KMS-11 (cell line): ENCODE results near the gene CAMSAP1.

Experiments
- H2AFZ ChIP-seq: fragments of 200-600 bp; sonication (generic); 2 replicates; pipeline ENCODE4 v1.6.1; 2016; ENCODE audit warnings: antibody characterized with exemption, mixed run types, low read depth
- H3K27ac ChIP-seq: fragments of 200-600 bp; sonication (generic); 2 replicates; pipeline ENCODE4 v1.6.1; 2016; ENCODE audit warnings: mild to moderate bottlenecking, mixed run types
- H3K27me3 ChIP-seq: fragments of 200-600 bp; sonication (generic); 2 replicates; pipeline ENCODE4 v1.6.1; 2017; ENCODE audit warnings: mild to moderate bottlenecking, low read depth, mixed run types, moderate library complexity; ENCODE audit not compliant: insufficient read depth
- H3K36me3 ChIP-seq: fragments of 200-600 bp; sonication (generic); 2 replicates; pipeline ENCODE4 v1.6.1; 2017; ENCODE audit warnings: mild to moderate bottlenecking, mixed run types; ENCODE audit not compliant: insufficient read depth
- H3K4me1 ChIP-seq: fragments of 200-600 bp; sonication (generic); 2 replicates; pipeline ENCODE4 v1.6.1; 2016; ENCODE audit warnings: mild to moderate bottlenecking, low read depth, mixed run types; ENCODE audit not compliant: poor library complexity, severe bottlenecking
- H3K4me2 ChIP-seq: fragments of 200-600 bp; sonication (generic); 2 replicates; pipeline ENCODE4 v1.7.0; 2016; ENCODE audit warnings: mild to moderate bottlenecking, mixed run types
- H3K4me3 ChIP-seq: fragments of 200-600 bp; sonication (generic); IDR thresholded peaks from 2 replicates; pipeline ENCODE4 v1.6.1; 2017; ENCODE audit warnings: low read depth, low read length, mixed read lengths; ENCODE audit not compliant: insufficient read depth
- H3K79me2 ChIP-seq: fragments of 200-600 bp; sonication (generic); 2 replicates; pipeline ENCODE4 v1.6.1; 2016; ENCODE audit warnings: low read depth, mixed run types; ENCODE audit not compliant: insufficient read depth
- H3K9ac ChIP-seq: fragments of 200-600 bp; sonication (generic); 2 replicates; pipeline ENCODE4 v1.6.1; 2016; ENCODE audit warnings: mild to moderate bottlenecking, mixed run types
- H4K20me1 ChIP-seq: fragments of 200-600 bp; sonication (generic); 2 replicates; pipeline ENCODE4 v1.6.1; 2016; ENCODE audit warnings: mild to moderate bottlenecking, mixed run types; ENCODE audit not compliant: insufficient read depth
- TF ChIP-seq, protein P1 (sequence below): fragments of 200-600 bp; sonication (generic); conservative IDR thresholded peaks from 2 replicates; pipeline ENCODE4 v1.6.1; 2017; ENCODE audit warnings: low read depth, mild to moderate bottlenecking, antibody characterized with exemption, low read length, moderate library complexity, mixed read lengths

CAMSAP1 gene

DNA sequence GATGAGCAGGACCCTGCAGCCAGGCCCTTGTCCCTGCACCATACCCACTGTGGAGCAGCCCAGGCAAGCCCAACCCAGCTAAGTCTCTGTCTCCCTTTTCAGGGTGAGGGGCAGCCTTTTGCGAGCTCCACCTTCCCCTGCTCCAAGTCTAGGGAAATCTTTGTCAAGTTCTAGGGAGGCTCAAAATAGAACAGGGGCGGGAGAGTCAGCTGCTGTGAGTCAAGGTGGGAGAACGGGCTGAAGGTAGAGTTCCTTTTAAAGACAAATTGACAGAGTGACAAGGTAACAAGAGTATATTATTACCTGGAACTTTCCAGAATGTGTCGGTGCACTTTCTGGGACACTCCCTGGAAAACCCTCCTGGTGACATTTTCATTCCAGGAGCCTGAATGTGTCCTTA lies 140.6 kb downstream of the CAMSAP1 start:
- Histone ChIP-seq H3K9ac (no peak overlapping the region), H4K20me1 (no peaks in the 10 kb centered on the region), H3K36me3 (no peaks in the 10 kb centered on the region), H3K27ac (no peak overlapping the region), H2AFZ (no peak overlapping the region), H3K4me1 (no peaks in the 10 kb centered on the region), H3K4me3 (no peak overlapping the region), H3K79me2 (no peaks in the 10 kb centered on the region), H3K27me3 (peaks cover 62% of the 10 kb centered on the region), H3K4me2 (no peak overlapping the region)
- TF ChIP-seq, protein P1, sequence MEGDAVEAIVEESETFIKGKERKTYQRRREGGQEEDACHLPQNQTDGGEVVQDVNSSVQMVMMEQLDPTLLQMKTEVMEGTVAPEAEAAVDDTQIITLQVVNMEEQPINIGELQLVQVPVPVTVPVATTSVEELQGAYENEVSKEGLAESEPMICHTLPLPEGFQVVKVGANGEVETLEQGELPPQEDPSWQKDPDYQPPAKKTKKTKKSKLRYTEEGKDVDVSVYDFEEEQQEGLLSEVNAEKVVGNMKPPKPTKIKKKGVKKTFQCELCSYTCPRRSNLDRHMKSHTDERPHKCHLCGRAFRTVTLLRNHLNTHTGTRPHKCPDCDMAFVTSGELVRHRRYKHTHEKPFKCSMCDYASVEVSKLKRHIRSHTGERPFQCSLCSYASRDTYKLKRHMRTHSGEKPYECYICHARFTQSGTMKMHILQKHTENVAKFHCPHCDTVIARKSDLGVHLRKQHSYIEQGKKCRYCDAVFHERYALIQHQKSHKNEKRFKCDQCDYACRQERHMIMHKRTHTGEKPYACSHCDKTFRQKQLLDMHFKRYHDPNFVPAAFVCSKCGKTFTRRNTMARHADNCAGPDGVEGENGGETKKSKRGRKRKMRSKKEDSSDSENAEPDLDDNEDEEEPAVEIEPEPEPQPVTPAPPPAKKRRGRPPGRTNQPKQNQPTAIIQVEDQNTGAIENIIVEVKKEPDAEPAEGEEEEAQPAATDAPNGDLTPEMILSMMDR, result no peak

DNA sequence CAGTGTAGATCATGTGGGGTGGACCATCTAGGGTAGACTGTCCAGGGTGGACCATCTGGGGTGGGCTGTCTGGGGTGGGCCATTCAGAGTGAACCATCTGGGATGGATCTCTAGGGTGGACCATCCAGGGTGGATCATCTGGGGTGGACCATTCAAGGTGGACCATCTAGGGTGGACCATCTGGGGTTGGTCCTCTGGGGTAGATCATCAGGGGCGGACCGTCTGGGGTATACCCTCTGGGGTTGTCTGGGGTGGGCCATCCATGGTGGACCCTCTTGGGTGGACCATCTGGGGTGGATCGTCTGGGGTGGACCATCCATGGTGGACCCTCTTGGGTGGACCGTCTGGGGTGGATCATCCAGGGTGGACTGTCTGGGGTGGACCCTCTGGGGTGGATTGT lies 141.1 kb downstream of the CAMSAP1 start:
- Histone ChIP-seq H3K36me3 (no peaks in the 10 kb centered on the region), H3K9ac (no peak overlapping the region), H3K79me2 (no peaks in the 10 kb centered on the region), H4K20me1 (no peaks in the 10 kb centered on the region), H3K27ac (no peak overlapping the region), H3K4me3 (no peak overlapping the region), H3K27me3 (peaks cover 62% of the 10 kb centered on the region), H3K4me1 (no peaks in the 10 kb centered on the region), H2AFZ (no peak overlapping the region), H3K4me2 (no peak overlapping the region)
- TF ChIP-seq, protein P1, result no peak

DNA sequence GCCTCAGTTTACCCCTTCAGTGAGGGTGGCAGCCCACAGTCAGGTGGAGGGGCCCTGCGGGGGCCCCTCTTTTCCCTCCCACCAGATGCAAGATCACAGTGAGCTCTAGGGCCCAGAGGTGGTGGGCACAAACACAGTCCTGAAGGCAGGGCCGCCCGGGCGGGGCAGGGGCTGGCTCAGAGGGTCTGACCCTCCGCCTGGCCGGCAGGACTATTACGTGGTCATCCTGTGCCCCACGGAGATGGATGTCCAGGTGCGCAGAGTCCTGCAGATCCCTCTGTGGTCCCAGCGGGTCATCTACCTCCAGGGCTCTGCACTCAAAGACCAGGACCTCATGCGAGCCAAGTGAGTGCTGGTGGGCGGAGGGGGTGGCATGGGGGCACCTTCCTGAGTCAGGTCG lies 141.9 kb downstream of the CAMSAP1 start:
- TF ChIP-seq, protein P1, result no peak
- no peaks in the 10 kb centered on the region for H3K79me2 ChIP-seq
- no peaks in the 10 kb centered on the region for H4K20me1 ChIP-seq
- no peaks in the 10 kb centered on the region for H3K36me3 ChIP-seq
- H3K4me1 ChIP-seq, result no peaks in the 10 kb centered on the region
- no peak overlapping the region for H2AFZ ChIP-seq
- peaks cover 62% of the 10 kb centered on the region for H3K27me3 ChIP-seq
- no peak overlapping the region for H3K9ac ChIP-seq
- no peak overlapping the region for H3K4me3 ChIP-seq
- H3K4me2 ChIP-seq, result no peak overlapping the region
- no peak overlapping the region for H3K27ac ChIP-seq

DNA sequence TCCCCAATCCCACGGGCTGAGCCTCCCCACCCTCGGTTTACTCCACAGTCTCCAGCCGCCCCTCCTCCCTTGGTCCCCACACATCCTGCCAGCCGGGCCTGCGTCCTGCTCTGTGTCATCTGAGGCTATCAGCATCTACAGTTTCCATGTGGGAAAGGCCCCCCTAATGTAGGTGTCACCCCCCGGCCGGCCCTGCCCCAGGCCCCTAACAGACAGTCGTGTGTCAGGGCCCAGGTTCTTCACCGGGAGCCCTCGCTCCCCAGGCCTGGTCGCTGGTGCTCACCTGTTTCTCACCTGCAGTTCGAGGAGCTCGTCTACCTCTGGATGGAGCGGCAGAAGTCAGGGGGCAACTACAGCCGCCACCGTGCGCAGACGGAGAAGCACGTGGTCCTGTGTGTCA lies 142.6 kb downstream of the CAMSAP1 start:
- TF ChIP-seq, protein P1, result no peak
- Histone ChIP-seq H3K4me2 (no peak overlapping the region), H3K79me2 (no peaks in the 10 kb centered on the region), H3K4me1 (no peaks in the 10 kb centered on the region), H3K9ac (no peak overlapping the region), H2AFZ (no peak overlapping the region), H4K20me1 (no peaks in the 10 kb centered on the region), H3K4me3 (no peak overlapping the region), H3K27ac (no peak overlapping the region), H3K27me3 (peaks cover 59% of the 10 kb centered on the region), H3K36me3 (no peaks in the 10 kb centered on the region)
